ENCODE data around the gene HJURP. TPM values are rescaled to one million over a fixed set of nuclear protein-coding genes. Genes with fewer than 3 reads are reported as not detected.

HJURP gene
- total RNA-seq, 1 experiment from 2014 or later: 37.0 TPM

DNA sequence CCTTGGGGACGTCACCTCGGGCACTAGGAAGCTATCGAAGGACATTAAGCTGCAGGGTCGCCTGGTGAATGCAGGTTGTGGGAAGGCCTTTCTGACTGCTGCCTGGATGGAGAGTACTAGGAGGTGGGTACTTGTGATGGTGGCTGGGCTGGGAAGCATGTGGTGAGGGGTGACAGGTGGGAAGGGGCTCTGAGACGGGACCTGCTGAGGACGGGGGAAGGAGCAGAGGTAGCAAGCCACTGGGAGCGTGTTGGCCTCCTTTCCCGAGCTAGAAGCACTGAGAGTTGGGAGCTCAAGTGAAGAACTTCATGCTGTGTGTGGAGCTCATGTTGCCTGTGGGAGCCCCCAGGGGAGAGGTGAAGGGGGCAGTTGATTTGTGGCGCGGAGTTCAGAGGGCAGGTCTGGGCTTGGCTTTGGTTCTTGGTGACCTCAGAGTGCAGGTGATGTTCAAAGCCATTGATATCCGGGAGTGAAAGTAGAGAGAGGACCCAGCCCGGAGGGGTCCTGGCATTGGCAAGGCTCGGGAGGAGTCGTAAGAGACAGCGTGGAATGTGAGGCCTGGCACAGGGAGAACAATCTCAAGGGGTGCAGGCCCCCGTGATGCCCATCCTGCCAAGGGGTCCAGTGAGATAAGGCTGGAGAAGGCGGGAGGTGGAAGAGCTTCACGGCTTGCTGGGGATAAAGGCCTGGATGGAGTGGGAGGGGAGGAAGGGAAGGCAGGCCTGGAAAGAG is 63.0 kb downstream of the HJURP start:
- no peak overlapping the region for H3K9ac ChIP-seq (ENCODE audit: low read length)
- H3K27ac ChIP-seq (ENCODE audit: low read length): no peak overlapping the region
- ATAC-seq (no peak), DNase-seq (no peak)
- H3K4me1 ChIP-seq (ENCODE audit: insufficient read depth, low read length): no peaks in the 10 kb centered on the region
- ChIA-PET CTCF (no interaction called here), POLR2A (ENCODE audit: unreplicated experiment) (no interaction called here)
- H3K36me3 ChIP-seq (ENCODE audit: low read depth, low read length): no peaks in the 10 kb centered on the region
- intact Hi-C loops (cut with micrococcal nuclease): no loop called here
- no peak for TF ChIP-seq EZH2 (IDR thresholded peaks at IDR 0.05; ENCODE audit: low read length, unreplicated experiment)
- TF ChIP-seq, protein P1, sequence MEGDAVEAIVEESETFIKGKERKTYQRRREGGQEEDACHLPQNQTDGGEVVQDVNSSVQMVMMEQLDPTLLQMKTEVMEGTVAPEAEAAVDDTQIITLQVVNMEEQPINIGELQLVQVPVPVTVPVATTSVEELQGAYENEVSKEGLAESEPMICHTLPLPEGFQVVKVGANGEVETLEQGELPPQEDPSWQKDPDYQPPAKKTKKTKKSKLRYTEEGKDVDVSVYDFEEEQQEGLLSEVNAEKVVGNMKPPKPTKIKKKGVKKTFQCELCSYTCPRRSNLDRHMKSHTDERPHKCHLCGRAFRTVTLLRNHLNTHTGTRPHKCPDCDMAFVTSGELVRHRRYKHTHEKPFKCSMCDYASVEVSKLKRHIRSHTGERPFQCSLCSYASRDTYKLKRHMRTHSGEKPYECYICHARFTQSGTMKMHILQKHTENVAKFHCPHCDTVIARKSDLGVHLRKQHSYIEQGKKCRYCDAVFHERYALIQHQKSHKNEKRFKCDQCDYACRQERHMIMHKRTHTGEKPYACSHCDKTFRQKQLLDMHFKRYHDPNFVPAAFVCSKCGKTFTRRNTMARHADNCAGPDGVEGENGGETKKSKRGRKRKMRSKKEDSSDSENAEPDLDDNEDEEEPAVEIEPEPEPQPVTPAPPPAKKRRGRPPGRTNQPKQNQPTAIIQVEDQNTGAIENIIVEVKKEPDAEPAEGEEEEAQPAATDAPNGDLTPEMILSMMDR (conservative IDR thresholded peaks at IDR 0.05; ENCODE audit: low read depth, low read length): no peak
- TF ChIP-seq EZH2phosphoT487 (IDR thresholded peaks at IDR 0.05; ENCODE audit: borderline replicate concordance, low read length): no peak
- H3K79me2 ChIP-seq (ENCODE audit: low read length): no peaks in the 10 kb centered on the region
- H2AFZ ChIP-seq (ENCODE audit: low read length): no peak overlapping the region
- no peak overlapping the region for H3K4me2 ChIP-seq (ENCODE audit: low read length)
- no peaks in the 10 kb centered on the region for H3F3A ChIP-seq (ENCODE audit: low read length, unreplicated experiment)
- BruUV-seq (replicated peaks): no TSS peak
- H3K9me2 ChIP-seq (replicated peaks; ENCODE audit: low read length): no peaks in the 10 kb centered on the region
- no peaks in the 10 kb centered on the region for H3K27me3 ChIP-seq (ENCODE audit: low read length)
- no peaks in the 10 kb centered on the region for H3K9me3 ChIP-seq (ENCODE audit: low read length)
- no peak overlapping the region for H3K4me3 ChIP-seq (ENCODE audit: low read length)
- H4K20me1 ChIP-seq (ENCODE audit: low read length): no peaks in the 10 kb centered on the region

DNA sequence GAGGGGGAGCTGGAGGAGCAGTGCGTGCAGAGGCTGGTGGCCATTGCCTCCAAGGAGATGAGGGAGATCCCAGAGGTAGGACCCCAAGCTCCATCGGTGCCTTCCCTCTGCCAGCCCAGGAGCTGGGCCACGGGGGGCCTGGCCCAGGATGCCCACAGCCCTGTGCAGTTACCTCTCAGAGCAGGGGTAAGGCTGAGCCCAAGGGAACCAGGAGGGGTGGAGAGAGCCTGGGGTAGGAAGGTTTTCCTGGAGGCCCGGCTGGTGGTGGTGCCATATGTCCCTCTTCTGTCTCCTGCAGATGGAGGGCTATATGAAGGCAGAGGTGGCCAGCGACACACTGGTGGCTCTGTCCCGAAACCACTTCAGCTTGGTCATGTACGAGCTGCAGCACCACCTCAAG is 64.8 kb downstream of the HJURP start:
- no peaks in the 10 kb centered on the region for H3K9me2 ChIP-seq (replicated peaks; ENCODE audit: low read length)
- H3K9me3 ChIP-seq (ENCODE audit: low read length): no peaks in the 10 kb centered on the region
- no peaks in the 10 kb centered on the region for H3K36me3 ChIP-seq (ENCODE audit: low read depth, low read length)
- ATAC-seq (no peak), DNase-seq (no peak)
- H2AFZ ChIP-seq (ENCODE audit: low read length): no peak overlapping the region
- ChIA-PET CTCF (no interaction called here), POLR2A (ENCODE audit: unreplicated experiment) (no interaction called here)
- intact Hi-C loops (cut with micrococcal nuclease): no loop called here
- no peak overlapping the region for H3K4me2 ChIP-seq (ENCODE audit: low read length)
- H3K4me3 ChIP-seq (ENCODE audit: low read length): no peak overlapping the region
- BruUV-seq (replicated peaks): no TSS peak
- no peak overlapping the region for H3K9ac ChIP-seq (ENCODE audit: low read length)
- no peaks in the 10 kb centered on the region for H3F3A ChIP-seq (ENCODE audit: low read length, unreplicated experiment)
- no peak for TF ChIP-seq EZH2 (IDR thresholded peaks at IDR 0.05; ENCODE audit: low read length, unreplicated experiment)
- no peak for TF ChIP-seq EZH2phosphoT487 (IDR thresholded peaks at IDR 0.05; ENCODE audit: borderline replicate concordance, low read length)
- TF ChIP-seq, protein P1 (conservative IDR thresholded peaks at IDR 0.05; ENCODE audit: low read depth, low read length): no peak
- H3K27ac ChIP-seq (ENCODE audit: low read length): no peak overlapping the region
- H4K20me1 ChIP-seq (ENCODE audit: low read length): no peaks in the 10 kb centered on the region
- H3K27me3 ChIP-seq (ENCODE audit: low read length): no peaks in the 10 kb centered on the region
- no peaks in the 10 kb centered on the region for H3K79me2 ChIP-seq (ENCODE audit: low read length)
- H3K4me1 ChIP-seq (ENCODE audit: insufficient read depth, low read length): no peaks in the 10 kb centered on the region

Other genes with a start within 250 kb of the HJURP start
- gene UGT1A8, start 236.9 kb downstream of the HJURP start, total RNA-seq (2014; rRNA removed): 0.46 TPM in 1 of 2 replicates, not detected in the other
- 0.46 TPM in 1 of 2 replicates, not detected in the other for gene UGT1A10, start 218.1 kb downstream of the HJURP start, total RNA-seq (2014; rRNA removed)
- not detected in 2 replicates for gene UGT1A9, start 182.6 kb downstream of the HJURP start, total RNA-seq (2014; rRNA removed)
- not detected in 2 replicates for gene UGT1A7, start 172.6 kb downstream of the HJURP start, total RNA-seq (2014; rRNA removed)
- gene UGT1A6, start 161.6 kb downstream of the HJURP start, total RNA-seq (2014; rRNA removed): 2.0 and 2.2 TPM in 2 replicates
- gene UGT1A5, start 141.6 kb downstream of the HJURP start, total RNA-seq (2014; rRNA removed): not detected in 2 replicates
- not detected in 2 replicates for gene UGT1A4, start 135.8 kb downstream of the HJURP start, total RNA-seq (2014; rRNA removed)
- not detected in 2 replicates for gene UGT1A3, start 125.5 kb downstream of the HJURP start, total RNA-seq (2014; rRNA removed)
- 0.33 TPM in 1 of 2 replicates, not detected in the other for gene UGT1A1, start 94.3 kb downstream of the HJURP start, total RNA-seq (2014; rRNA removed)
- gene MROH2A, start 76.2 kb downstream of the HJURP start, total RNA-seq (2014; rRNA removed): not detected in 2 replicates
- gene TRPM8, start 62.8 kb upstream of the HJURP start, total RNA-seq (2014; rRNA removed): not detected in 2 replicates
- not detected in 2 replicates for gene SPP2, start 196.2 kb upstream of the HJURP start, total RNA-seq (2014; rRNA removed)